ENCODE measurements around the gene HMCN1.

DNA sequence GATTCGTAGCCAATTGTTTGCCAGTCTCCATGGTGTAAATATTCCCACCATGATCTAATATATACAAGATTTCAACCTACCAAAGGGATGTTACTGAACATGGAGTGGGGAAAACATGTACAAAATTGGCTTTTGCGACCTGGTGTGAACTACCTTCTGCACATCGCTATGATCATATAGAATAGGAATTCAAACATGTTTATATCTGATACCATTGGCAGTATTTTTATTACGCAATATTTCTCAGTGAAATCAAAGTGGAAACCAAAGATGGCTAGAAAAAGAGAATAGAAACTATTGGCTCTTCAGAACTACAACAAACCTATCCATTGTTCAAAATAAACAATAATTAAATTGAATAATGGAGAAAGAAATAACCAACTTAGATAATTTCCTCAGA lies 355.7 kb downstream of the HMCN1 start:
- TF ChIP-seq POLR2A (IDR thresholded peaks at IDR 0.05): no peak
- TF ChIP-seq, protein P1, sequence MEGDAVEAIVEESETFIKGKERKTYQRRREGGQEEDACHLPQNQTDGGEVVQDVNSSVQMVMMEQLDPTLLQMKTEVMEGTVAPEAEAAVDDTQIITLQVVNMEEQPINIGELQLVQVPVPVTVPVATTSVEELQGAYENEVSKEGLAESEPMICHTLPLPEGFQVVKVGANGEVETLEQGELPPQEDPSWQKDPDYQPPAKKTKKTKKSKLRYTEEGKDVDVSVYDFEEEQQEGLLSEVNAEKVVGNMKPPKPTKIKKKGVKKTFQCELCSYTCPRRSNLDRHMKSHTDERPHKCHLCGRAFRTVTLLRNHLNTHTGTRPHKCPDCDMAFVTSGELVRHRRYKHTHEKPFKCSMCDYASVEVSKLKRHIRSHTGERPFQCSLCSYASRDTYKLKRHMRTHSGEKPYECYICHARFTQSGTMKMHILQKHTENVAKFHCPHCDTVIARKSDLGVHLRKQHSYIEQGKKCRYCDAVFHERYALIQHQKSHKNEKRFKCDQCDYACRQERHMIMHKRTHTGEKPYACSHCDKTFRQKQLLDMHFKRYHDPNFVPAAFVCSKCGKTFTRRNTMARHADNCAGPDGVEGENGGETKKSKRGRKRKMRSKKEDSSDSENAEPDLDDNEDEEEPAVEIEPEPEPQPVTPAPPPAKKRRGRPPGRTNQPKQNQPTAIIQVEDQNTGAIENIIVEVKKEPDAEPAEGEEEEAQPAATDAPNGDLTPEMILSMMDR (IDR thresholded peaks at IDR 0.05): no peak

Data from lower leg skin (tissue), 3 donors.